GM12875 (cell line): Measurements from ENCODE around the gene USP34.

Source experiments
- H3K4me3 ChIP-seq: one replicate; pipeline ENCODE4 v1.5.1; 2011; ENCODE audit warnings: low read depth, low read length, control low read depth
- TF ChIP-seq, protein P1 (sequence below): IDR thresholded peaks from 2 replicates; pipeline ENCODE4 v1.5.1; 2011; ENCODE audit warnings: low read depth, mild to moderate bottlenecking, control low read depth, inconsistent platforms, low read length, moderate library complexity, borderline replicate concordance; ENCODE audit not compliant: insufficient read depth

Gene USP34

DNA sequence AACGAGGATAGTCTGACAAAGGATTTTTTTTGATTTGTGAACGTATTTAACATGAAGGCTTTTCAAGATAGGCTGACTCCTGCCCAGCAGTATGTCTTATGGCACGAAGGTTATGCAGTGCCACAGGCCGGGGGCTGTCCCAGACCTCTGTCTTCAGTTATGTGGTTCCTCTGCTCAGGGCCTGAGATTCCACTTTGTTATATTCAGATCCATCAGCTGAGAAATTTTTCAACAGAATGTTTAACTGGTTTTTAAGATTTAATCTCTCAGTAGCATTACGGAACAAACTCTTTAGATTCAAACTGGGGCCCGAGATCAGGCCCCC is 288.9 kb downstream of the USP34 start:
- H3K4me3 ChIP-seq = no peak overlapping the region
- TF ChIP-seq, protein P1, sequence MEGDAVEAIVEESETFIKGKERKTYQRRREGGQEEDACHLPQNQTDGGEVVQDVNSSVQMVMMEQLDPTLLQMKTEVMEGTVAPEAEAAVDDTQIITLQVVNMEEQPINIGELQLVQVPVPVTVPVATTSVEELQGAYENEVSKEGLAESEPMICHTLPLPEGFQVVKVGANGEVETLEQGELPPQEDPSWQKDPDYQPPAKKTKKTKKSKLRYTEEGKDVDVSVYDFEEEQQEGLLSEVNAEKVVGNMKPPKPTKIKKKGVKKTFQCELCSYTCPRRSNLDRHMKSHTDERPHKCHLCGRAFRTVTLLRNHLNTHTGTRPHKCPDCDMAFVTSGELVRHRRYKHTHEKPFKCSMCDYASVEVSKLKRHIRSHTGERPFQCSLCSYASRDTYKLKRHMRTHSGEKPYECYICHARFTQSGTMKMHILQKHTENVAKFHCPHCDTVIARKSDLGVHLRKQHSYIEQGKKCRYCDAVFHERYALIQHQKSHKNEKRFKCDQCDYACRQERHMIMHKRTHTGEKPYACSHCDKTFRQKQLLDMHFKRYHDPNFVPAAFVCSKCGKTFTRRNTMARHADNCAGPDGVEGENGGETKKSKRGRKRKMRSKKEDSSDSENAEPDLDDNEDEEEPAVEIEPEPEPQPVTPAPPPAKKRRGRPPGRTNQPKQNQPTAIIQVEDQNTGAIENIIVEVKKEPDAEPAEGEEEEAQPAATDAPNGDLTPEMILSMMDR = no peak

DNA sequence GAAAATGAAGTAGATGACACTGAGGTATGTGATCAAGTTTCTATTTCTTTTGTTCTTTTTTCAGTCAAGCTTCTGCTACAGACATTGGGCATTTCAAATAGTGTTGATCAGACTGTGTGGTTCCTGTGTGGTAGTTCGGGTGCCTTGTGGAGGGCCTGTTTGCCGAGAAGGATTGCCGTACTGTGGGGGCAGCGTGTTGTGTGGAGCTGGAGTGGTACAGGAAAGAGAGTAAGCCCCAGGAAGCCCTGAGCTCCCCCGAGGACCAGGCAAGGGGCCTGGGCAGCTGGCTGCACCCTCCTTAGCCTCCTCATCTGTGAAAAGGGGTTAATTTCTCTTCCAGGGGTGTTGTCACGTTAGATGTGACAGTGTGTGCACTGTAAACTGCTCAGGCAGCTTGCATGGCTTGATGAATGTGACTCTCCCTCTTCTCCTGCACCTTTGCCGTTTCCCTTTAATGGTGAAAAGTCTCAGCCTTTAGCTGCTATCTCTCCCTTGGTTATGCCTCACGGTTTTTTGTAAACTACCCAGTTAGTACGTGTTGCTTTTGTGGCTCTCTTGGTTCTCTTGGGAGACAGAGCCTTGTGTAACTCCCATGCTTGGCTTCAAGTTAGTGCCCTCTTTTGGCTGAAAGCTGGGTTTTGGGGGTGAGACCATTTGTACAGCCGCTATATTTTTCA is 289.4 kb downstream of the USP34 start:
- no peak overlapping the region for H3K4me3 ChIP-seq
- TF ChIP-seq, protein P1 = no peak

DNA sequence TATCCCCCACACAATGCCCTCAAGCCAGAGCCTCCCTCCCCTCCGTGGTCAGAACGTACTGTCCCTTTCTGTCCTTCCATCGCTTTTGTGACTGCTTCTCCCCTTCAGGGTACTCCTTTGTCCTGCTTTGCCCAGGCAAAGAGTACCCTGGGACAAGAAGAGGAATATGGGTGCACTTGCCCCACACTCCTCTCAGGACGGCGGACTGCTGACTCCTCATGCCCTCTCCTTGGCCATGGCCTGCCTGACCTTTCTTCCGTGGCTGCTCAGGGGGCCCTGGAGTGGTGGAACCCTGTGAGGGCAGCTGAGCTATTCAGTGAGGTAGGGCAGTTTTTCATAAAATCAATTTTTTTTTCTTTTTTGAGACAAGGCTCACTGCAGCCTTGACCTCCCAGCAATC is 290.2 kb downstream of the USP34 start:
- TF ChIP-seq, protein P1 = no peak
- H3K4me3 ChIP-seq = no peak overlapping the region

DNA sequence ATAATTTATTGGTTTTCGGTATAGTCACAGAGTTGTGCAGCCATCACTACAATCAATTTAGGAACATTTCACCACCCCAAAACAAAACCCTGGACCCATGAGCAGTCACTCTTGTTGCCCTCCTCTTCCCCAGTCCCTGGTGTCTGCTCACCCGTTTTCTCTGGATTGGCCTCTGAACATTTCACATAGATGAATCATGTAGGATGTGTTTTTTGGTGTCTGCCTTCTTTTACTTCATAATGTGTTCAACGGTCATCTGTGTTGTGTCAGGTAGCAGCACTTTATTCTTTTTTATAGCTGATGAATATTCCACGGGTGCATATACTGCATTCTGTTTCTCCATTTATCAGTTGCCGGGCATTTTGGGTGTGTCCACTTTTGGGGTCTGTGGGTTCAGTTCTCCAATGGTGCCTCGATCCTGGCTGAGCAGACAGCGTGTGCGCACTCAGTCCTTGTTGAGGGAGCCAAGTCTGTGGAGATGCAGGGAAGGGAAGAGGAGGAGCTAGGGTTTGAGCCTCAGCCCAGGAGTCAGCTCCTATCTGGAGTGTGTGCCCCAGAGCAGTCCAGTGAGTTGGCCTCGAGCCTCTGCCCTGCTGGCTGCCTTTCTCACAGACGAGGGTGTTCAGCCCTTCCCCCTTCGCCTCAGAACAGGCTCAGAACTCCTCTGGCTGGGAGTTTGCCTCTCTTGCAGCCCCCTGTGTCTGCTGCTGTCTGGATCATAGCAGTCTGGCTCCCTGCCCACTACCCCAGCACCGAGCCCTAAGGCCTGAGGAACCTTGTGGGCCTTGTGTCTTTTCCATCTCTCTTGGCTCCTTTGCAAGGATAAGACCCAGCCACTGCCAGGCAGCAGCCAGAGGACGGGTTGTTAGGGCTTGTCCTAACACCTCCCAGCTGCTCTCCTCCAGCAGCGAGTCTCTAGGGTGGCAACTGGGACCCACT is 290.9 kb downstream of the USP34 start:
- no peak overlapping the region for H3K4me3 ChIP-seq
- TF ChIP-seq, protein P1 = no peak

DNA sequence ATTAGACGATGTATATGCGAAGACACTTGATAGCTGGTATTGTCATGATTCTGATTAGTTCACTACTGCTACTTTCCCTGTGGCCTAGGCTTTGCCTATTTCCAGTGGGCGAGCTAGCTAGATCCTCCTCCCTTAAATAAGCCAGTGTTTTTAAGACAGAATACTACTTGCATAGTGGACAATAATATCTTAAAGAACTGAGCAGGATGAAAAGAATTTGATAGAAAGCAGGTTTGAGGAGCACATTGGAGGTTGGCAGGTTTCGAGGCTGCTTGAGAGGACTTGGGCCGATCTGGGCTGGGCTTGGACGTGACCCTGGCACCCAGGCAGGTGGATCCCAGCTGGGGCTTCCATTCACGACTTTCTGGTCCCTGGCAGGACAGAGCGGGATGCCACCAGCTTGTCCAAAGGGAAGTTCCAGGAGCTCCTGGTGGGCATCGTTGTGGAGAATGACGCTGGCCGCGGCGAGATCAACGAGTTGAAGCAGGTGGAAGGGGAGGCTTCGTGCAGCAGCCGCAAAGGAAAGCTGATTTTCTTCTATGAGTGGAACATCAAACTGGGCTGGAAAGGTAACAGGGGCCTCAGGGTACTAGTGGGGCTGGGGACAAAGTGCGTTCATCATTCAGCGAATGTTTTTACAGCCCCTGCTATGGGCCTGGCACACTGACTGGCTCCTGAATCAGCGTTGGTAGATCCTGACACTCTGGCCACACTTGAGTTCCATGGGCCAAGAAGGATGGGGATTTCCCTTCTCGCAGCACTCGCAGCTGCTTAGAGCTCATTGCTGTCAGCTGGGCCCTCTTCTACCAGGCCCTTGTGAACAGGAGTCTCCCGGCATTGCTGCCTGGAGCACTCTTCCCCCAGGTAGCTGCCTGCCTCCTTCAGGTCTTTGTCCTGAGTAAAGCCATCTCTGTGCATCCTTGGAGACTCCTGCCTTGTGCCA is 292.0 kb downstream of the USP34 start:
- TF ChIP-seq, protein P1 = no peak
- H3K4me3 ChIP-seq = peak overlapping the region; percentile 82

DNA sequence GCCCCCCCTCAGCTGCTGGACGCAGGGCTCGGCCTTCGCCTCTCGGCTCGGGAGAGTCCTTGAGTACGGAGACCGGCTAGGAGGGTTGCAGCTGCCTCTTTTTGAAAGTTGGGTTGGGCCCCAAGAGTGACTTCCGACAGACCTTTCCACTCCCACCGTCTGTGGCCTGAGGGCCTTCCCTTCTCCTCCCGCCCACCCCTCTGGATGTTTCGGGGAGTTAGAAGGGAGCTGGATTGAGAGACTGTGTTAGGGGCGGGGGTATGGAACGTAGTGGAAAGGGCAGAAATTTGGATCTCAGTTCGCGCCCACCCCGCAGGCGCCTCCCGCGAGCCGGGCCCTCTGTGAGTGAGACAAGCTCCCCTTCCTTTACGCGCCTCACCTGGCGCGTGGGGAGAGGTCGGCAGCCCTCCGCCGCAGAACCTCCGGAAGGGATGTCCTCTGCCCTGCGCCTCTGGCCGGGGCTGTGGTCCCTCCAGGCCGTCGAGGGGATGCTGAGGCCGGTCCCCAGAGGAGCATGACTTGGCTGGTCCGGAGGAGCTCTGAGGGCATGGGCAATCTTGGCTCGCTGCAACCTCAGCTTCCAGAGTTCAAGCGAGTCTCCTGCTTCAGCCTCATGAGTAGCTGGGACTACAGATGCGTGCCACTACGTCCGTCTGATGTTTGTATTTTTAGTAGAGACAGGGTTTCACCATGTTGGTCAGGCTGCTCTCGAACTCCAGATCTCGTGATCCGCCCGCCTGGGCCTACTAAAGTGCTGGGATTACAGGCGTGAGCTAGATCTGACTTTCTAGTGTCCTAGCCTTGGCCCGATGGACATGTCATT is 292.9 kb downstream of the USP34 start:
- TF ChIP-seq, protein P1 = no peak
- peak overlapping the region; percentile 82 for H3K4me3 ChIP-seq
